LNCAP (cell line): Measurements from ENCODE around the gene RNF224.

Experiments
- CTCF ChIP-seq: fragments of 450-650 bp; IDR thresholded peaks from 2 replicates; pipeline ENCODE4 v1.5.1; 2017; ENCODE audit warnings: mild to moderate bottlenecking

Gene RNF224

GRCh38 chr9:137201205-137201868 is 26.0 kb upstream of the RNF224 start:
- no peak for TF ChIP-seq CTCF

- no peak for TF ChIP-seq CTCF
Measured at GRCh38 chr9:137202966-137203365, 24.3 kb upstream of the RNF224 start.

- TF ChIP-seq CTCF, result no peak
Measured at GRCh38 chr9:137204731-137205125, 22.6 kb upstream of the RNF224 start.

DNA sequence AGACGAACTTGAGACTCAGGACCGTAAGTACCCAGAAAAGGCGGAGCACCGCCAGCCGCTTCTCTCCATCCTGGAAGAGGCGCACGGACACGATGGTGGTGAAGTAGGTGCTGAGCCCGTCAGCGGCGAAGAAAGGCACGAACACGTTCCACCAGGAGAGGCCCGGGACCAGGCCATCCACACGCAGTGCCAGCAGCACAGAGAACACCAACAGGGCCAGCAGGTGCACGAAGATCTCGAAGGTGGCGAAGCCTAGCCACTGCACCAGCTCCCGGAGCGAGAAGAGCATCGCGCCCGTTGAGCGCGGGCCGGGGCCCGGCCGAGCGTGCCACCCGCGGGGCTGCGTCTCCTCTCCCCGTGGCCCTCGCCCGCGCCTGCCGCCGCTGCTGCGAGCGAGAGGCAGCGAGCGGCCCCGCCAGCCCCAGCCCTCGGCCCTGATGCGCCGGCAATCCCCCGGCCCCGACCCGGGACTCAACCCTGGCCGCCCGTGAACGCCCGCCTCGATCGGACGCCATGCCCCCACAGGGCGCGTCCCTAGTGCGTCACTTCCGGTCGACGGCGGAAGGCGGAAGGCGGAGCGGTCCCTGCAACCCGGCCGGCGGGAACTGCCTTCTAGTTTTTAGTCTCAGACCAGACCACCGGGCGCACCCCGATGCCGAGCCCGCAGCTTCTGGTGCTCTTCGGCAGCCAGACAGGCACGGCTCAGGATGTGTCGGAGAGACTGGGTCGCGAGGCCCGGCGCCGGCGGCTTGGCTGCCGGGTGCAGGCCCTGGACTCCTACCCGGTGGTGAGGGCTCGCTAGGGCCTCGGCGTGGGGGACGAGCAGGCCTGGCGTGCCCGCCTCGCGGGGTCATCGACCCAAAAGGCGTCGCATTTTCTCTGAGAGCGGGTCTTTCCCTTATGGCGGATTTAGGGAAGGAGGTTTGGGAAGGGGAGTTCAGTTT is 21.9 kb upstream of the RNF224 start, which contains the start of the genes NDOR1 and TMEM203:
TSS of gene NDOR1 (plus strand) at position 575 of the 944 bp plus-strand sequence. CDS start at position 653, 78 bp downstream.
TSS of gene TMEM203 (minus strand) at position 523 of the 944 bp plus-strand sequence. CDS start at position 289, 234 bp downstream.
- TF ChIP-seq CTCF, result no peak

GRCh38 chr9:137206602-137207001 is 20.7 kb upstream of the RNF224 start:
- no peak for TF ChIP-seq CTCF

DNA sequence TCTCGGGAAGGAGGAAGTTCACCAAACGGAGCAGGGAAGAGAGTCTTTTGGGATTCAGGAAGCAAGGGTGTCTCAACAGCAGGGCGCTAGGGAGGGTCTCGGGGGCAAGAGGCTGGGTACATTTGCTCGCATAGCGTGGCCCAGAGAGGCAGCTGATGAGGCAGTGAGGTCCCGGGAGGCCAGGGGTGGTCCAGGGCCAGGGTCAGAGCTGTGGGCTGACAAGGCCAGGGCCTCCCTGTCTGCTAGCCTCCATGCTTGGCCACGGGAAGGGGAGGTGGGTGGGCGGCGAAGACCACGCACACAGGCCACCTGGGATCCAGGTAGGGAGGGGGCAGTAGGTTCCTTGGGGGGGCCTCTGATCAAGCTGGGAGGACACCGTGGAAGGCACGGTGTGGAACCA is 15.8 kb upstream of the RNF224 start:
- no peak for TF ChIP-seq CTCF

- no peak for TF ChIP-seq CTCF
Measured at GRCh38 chr9:137212520-137212919, 14.8 kb upstream of the RNF224 start.
